ENCODE data around the gene ALOX15.

The ALOX15 gene

DNA sequence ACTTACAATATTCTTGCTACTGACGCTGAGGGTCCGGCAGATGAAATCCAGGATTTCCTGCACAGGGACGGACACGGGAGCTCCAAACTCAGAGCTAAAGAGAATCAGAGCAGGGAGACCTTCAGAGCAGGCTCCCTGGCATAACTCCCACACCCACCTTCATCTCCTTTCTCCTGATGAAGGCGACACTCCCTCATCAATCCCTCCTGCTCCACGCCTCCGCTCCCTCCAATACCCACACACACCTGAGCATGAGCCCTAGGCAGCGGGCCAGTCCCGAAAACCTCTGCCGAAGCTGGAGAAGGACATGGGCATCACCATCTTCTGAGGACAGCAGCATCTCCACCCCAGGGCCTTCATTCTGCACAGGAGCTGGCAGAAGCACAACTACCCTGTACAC lies 34.3 kb upstream of the ALOX15 start:
- TF ChIP-seq, protein P1, sequence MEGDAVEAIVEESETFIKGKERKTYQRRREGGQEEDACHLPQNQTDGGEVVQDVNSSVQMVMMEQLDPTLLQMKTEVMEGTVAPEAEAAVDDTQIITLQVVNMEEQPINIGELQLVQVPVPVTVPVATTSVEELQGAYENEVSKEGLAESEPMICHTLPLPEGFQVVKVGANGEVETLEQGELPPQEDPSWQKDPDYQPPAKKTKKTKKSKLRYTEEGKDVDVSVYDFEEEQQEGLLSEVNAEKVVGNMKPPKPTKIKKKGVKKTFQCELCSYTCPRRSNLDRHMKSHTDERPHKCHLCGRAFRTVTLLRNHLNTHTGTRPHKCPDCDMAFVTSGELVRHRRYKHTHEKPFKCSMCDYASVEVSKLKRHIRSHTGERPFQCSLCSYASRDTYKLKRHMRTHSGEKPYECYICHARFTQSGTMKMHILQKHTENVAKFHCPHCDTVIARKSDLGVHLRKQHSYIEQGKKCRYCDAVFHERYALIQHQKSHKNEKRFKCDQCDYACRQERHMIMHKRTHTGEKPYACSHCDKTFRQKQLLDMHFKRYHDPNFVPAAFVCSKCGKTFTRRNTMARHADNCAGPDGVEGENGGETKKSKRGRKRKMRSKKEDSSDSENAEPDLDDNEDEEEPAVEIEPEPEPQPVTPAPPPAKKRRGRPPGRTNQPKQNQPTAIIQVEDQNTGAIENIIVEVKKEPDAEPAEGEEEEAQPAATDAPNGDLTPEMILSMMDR (IDR thresholded peaks at IDR 0.05; ENCODE audit: control insufficient read depth, insufficient read depth, low read depth, low read length, missing control alignments), result no peak
- H3K4me3 ChIP-seq (ENCODE audit: control insufficient read depth, low read depth, low read length), result no peak overlapping the region
- no peak for DNase-seq (ENCODE audit: low read depth)

DNA sequence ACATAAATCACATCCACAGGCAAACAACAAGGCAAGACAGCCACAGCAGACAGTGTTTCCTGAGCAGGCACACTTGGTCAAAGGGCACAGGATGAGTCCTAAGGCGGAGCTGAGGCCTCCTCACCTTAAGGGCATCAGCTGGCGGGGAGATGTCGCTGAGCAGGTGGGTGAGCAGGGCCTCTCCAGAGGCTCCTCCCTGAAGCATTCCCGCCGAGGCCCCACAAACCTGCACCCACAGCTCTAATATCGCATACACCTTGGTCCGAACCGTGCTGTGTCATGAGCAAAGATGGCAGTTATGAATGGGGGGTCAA lies 33.2 kb upstream of the ALOX15 start:
- DNase-seq (ENCODE audit: low read depth), result no peak
- TF ChIP-seq, protein P1 (IDR thresholded peaks at IDR 0.05; ENCODE audit: control insufficient read depth, insufficient read depth, low read depth, low read length, missing control alignments), result no peak
- H3K4me3 ChIP-seq (ENCODE audit: control insufficient read depth, low read depth, low read length), result no peak overlapping the region

DNA sequence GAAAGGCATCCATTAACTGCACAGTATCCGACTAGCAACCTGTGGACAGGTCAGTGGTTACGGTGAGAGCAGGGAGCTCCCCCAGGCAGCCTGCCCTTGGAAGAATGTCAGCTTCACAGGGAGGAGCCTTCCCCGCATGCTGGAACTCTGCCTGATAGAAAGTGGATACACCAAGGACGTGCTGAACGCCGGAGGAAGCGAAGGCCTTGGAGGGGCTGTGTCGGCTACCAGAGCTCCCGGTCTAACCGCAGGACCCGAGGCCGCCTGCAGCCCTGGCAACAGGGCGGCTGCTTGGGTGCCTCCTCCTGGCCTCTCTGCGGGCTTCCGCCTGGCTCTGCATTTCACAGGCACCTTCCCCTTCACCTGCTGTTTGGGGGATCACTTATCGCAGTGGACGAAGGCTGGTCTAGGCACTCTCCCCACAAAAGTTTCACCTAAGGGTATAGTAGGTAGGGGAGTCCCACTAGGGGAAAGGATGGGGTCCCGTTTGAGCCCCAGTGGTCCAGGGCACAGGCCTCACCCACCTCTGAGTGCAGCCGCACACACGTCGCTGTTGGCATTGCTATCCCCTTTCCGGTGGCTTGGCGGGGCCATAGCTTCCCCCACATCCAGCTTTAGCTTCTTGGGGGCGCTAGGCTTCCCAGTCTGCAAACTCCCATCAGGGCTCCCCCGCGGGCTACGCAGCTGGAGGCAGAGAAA lies 32.7 kb upstream of the ALOX15 start:
- H3K4me3 ChIP-seq (ENCODE audit: control insufficient read depth, low read depth, low read length), result no peak overlapping the region
- TF ChIP-seq, protein P1 (IDR thresholded peaks at IDR 0.05; ENCODE audit: control insufficient read depth, insufficient read depth, low read depth, low read length, missing control alignments), result no peak
- DNase-seq (ENCODE audit: low read depth), result no peak

DNA sequence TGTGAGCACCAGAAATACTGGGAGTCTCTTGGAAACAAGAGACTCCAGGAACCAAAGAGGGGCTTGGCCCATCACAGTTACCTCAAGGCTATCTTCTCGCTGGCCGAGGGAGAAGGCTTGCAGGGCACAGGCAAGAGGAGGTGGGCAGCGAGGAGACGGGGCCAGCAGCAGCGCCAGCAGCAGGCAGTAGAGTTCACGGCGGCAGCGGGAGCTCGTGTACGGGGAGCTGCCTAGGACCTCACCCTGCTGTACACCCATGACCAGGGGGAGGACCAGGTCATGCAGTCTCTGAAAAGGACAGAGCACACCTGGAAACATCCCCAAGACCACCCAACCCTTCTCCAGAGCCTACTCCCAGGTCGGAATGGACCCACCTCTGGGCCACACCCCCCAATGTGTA lies 31.7 kb upstream of the ALOX15 start:
- TF ChIP-seq, protein P1 (IDR thresholded peaks at IDR 0.05; ENCODE audit: control insufficient read depth, insufficient read depth, low read depth, low read length, missing control alignments), result no peak
- H3K4me3 ChIP-seq (ENCODE audit: control insufficient read depth, low read depth, low read length), result no peak overlapping the region
- no peak for DNase-seq (ENCODE audit: low read depth)

DNA sequence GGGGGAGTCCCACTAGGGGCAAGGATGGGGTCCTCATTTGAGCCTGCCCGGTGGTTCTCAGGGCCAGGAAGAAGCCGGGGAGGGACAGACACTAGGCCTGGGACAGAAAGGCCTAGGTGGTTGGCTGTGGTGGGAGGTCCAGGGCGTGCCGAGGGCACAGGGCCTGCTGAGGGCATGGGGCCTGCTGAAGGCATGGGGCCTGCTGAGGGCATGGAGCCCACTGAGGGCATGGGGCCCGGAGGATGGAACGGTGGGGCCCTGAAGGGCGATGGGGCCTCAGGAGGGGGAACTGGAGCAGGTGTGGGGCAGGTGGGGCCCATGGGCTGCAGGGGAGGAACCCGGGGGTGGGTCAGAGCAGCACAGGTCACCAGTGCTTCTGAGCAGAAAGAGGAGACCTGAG lies 31.3 kb upstream of the ALOX15 start:
- DNase-seq (ENCODE audit: low read depth), result no peak
- TF ChIP-seq, protein P1 (IDR thresholded peaks at IDR 0.05; ENCODE audit: control insufficient read depth, insufficient read depth, low read depth, low read length, missing control alignments), result no peak

DNA sequence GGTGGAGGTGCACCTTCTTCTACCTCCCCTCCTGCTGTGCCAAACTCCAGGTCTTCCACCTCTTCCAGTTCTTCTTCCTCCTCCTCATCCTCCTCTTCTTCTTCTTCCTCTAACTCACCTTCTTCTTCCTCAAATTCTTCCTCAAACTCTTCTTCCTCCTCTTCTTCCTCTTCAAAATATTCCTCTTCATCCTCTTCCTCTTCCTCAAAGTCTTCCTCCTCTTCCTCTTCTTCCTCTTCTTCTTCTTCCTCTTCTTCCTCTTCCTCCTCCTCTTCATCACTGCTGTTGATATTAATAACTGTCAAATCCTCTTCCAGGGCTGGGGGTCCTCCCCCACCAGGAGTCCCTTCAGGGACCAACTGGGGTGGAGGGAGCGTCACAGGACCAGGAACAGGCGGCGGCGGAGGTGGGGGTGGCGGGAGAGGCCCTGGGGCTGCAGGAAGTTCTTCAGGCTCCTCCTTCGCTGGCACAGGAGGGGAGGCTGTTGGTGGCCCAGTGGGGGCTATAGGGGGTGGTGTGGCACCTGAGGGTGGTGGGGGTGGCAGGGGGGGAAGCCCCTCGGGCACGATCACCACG lies 30.7 kb upstream of the ALOX15 start:
- no peak for DNase-seq (ENCODE audit: low read depth)
- TF ChIP-seq, protein P1 (IDR thresholded peaks at IDR 0.05; ENCODE audit: control insufficient read depth, insufficient read depth, low read depth, low read length, missing control alignments), result no peak
- H3K4me3 ChIP-seq (ENCODE audit: control insufficient read depth, low read depth, low read length), result no peak overlapping the region

More for the DNA sequence above, 31.3 kb upstream of the ALOX15 start:
- no peak overlapping the region for H3K4me3 ChIP-seq (ENCODE audit: control insufficient read depth, low read depth, low read length)
